GM12878 (cell line): Measurements from ENCODE around the gene PDE1C. TPM values are rescaled to one million over a fixed set of nuclear protein-coding genes. Genes with fewer than 3 reads are reported as not detected.

ENCODE experiments used
- ATAC-seq: fragments of 200-7000 bp; cut with Tn5 transposase; 3 replicates; pipeline ENCODE4 v1.9.1; 2020; ENCODE audit warnings: mild to moderate bottlenecking, moderate library complexity
- BruUV-seq: library from RNA; stranded (reverse); fragments of 400-500 nt; replicated peaks from 2 replicates; lab custom pipeline; 2021; lab: Mats Ljungman, UMichigan
- CTCF ChIA-PET: fragments of 300-600 bp; sonication (Branson Sonifier 250); formaldehyde crosslinking; extraction: SDS; loops from one replicate; lab custom pipeline; 2021; ENCODE audit warnings: inconsistent platforms; lab: Yijun Ruan, JAX
- POLR2A ChIA-PET: fragments of 350-600 bp; formaldehyde crosslinking; extraction: SDS; loops from one replicate; lab custom pipeline; 2021; ENCODE audit warnings: inconsistent platforms; lab: Charles Lee
- RAD21 ChIA-PET: fragments of 300-600 bp; sonication (Branson Sonifier 250); formaldehyde crosslinking; loops from one replicate; lab custom pipeline; 2023; ENCODE audit warnings: antibody characterized with exemption; ENCODE audit not compliant: unreplicated experiment; lab: Charles Lee
- SMC1A ChIA-PET: fragments of 300-600 bp; sonication (Branson Sonifier 250); formaldehyde crosslinking; loops from one replicate; lab custom pipeline; 2023; ENCODE audit not compliant: unreplicated experiment, uncharacterized antibody; lab: Charles Lee
- DNase-seq: peaks from one replicate; pipeline ENCODE4 v3.0.0-alpha.2; 2011; ENCODE audit warnings: low read depth, low spot score
- FAIRE-seq: peaks from 3 replicates; lab custom pipeline; 2011; peaks lifted over from hg19 to GRCh38; lab: Jason Lieb, UNC
- H2AFZ ChIP-seq: 2 replicates; pipeline ENCODE4 v1.6.0; 2011; ENCODE audit warnings: low read depth, low read length, control low read depth; ENCODE audit not compliant: control insufficient read depth
- H3K27ac ChIP-seq: 2 replicates; pipeline ENCODE4 v1.5.1; 2011; ENCODE audit warnings: control low read depth; ENCODE audit not compliant: control insufficient read depth, insufficient read depth
- H3K27me3 ChIP-seq, 2 experiments: replicated peaks in 1 of 2; 2 replicates each; pipeline versions ENCODE4 v1.6.0 to v1.6.1; 2011; ENCODE audit warnings: low read length in 1 of 2; ENCODE audit not compliant: control insufficient read depth in 2 of 2, insufficient read depth in 2 of 2
- H3K36me3 ChIP-seq, 2 experiments: 2 replicates each; pipeline ENCODE4 v1.5.1; 2011; ENCODE audit warnings: low read length in 1 of 2; ENCODE audit not compliant: control insufficient read depth in 2 of 2, insufficient read depth in 2 of 2
- H3K4me1 ChIP-seq: 2 replicates; pipeline ENCODE4 v1.6.1; 2011; ENCODE audit warnings: mild to moderate bottlenecking, low read length, moderate library complexity, mixed read lengths; ENCODE audit not compliant: control insufficient read depth, insufficient read depth
- H3K4me2 ChIP-seq: 2 replicates; pipeline ENCODE4 v1.6.0; 2011; ENCODE audit warnings: control low read depth; ENCODE audit not compliant: control insufficient read depth, insufficient read depth
- H3K4me3 ChIP-seq: fragments of 200-600 bp; sonication (generic); 2 replicates; pipeline ENCODE4 v1.5.1; 2016
- H3K79me2 ChIP-seq: 2 replicates; pipeline ENCODE4 v1.6.0; 2011; ENCODE audit warnings: low read length; ENCODE audit not compliant: control insufficient read depth, insufficient read depth
- H3K9ac ChIP-seq: 2 replicates; pipeline ENCODE4 v1.8.0; 2011; ENCODE audit warnings: low read length, control low read depth, mixed read lengths; ENCODE audit not compliant: control insufficient read depth, insufficient read depth
- H3K9me3 ChIP-seq: replicated peaks from 3 replicates; pipeline ENCODE4 v1.5.1; 2011; ENCODE audit warnings: mild to moderate bottlenecking, low read length; ENCODE audit not compliant: control insufficient read depth, insufficient read depth
- H4K20me1 ChIP-seq: 2 replicates; pipeline ENCODE4 v1.6.0; 2011; ENCODE audit not compliant: control insufficient read depth, insufficient read depth
- BRCA1 ChIP-seq: IDR thresholded peaks from 2 replicates; pipeline ENCODE4 v1.6.1; 2011; ENCODE audit warnings: low read depth, low read length, improper control_type of control experiment
- EED ChIP-seq: sonication (generic); IDR thresholded peaks from 2 replicates; pipeline ENCODE4 v1.6.1; 2016; ENCODE audit warnings: antibody characterized with exemption, low read depth
- ESRRA ChIP-seq: IDR thresholded peaks from 2 replicates; pipeline ENCODE4 v1.6.1; 2012; ENCODE audit warnings: mild to moderate bottlenecking, low read length, improper control_type of control experiment
- HCFC1 ChIP-seq: fragments of 150-350 bp; IDR thresholded peaks from 2 replicates; pipeline ENCODE4 v1.6.1; 2014; ENCODE audit warnings: low read length
- KAT2A ChIP-seq: conservative IDR thresholded peaks from 2 replicates; pipeline ENCODE4 v1.6.1; 2011; ENCODE audit warnings: low read depth, low read length; ENCODE audit not compliant: control insufficient read depth
- SRF ChIP-seq, 2 experiments: IDR thresholded peaks; 2 replicates each; pipeline ENCODE4 v1.6.1; 2011; ENCODE audit warnings: low read depth in 2 of 2, low read length in 2 of 2, mild to moderate bottlenecking in 1 of 2, moderate library complexity in 1 of 2
- STAT3 ChIP-seq: IDR thresholded peaks from 2 replicates; pipeline ENCODE4 v1.6.1; 2011; ENCODE audit warnings: low read depth, low read length, improper control_type of control experiment
- YY1 ChIP-seq: IDR thresholded peaks from 2 replicates; pipeline ENCODE4 v1.6.1; 2011; ENCODE audit warnings: low read depth, mild to moderate bottlenecking, low read length
- WGBS: methylation state at CpG from one replicate; pipeline ENCODE4 v1.1.6; 2016; ENCODE audit warnings: low lambda C conversion rate; ENCODE audit not compliant: insufficient replicate concordance, insufficient coverage; ENCODE audit errors: missing lambda C conversion rate; 5-methylcytosine and 5-hydroxymethylcytosine counted together
- in situ Hi-C: fragments of 300-500 bp; cut with MboI; formaldehyde crosslinking; loops from 9 replicates; pipeline ENCODE4 v1.14.3; 2018; ENCODE audit warnings: mixed read lengths
- intact Hi-C: fragments of 100-400 bp; cut with micrococcal nuclease; formaldehyde crosslinking; loops from one replicate; pipeline ENCODE4 v1.14.2; 2022; ENCODE audit not compliant: unreplicated experiment
- polyA plus RNA-seq, 11 experiments: library from polyadenylated mRNA; depleted of rRNA in 4 of 11; unstranded in 6 of 11; stranded (reverse) in 5 of 11; fragments of >200 nt; fragmentation: Nextera tagmentation in 4 of 11; fragmentation: Illumina TruSeq in 1 of 11; extraction: Ambion mirVana in 4 of 11; extraction: Trizol in 1 of 11; gene quantifications; 1 replicate in 1 of 11; 2 replicates in 10 of 11; pipeline versions ENCODE4 v1.2.1 to v1.2.3, GENCODE V29; 2011 to 2016; ENCODE audit warnings: inconsistent platforms in 2 of 11, missing spikeins in 2 of 11, low read depth in 1 of 11
- total RNA-seq, 4 experiments: library from RNA; depleted of rRNA in 3 of 4; stranded (reverse); fragments of >200 nt in 3 of 4; fragmentation: Illumina TruSeq in 1 of 4; extraction: Trizol in 1 of 4; gene quantifications; 2 replicates each; pipeline versions ENCODE4 v1.2.1 to v1.2.3, GENCODE V29; 2013 to 2021
- TF ChIP-seq, protein P1 (sequence below), 3 experiments: IDR thresholded peaks in 2 of 3; conservative IDR thresholded peaks in 1 of 3; 2 replicates each; pipeline ENCODE4 v1.5.1; 2011; ENCODE audit warnings: low read depth in 3 of 3, low read length in 3 of 3, mild to moderate bottlenecking in 3 of 3, control low read depth in 2 of 3, moderate library complexity in 2 of 3, inconsistent platforms in 1 of 3, mixed read lengths in 1 of 3; ENCODE audit not compliant: control insufficient read depth in 2 of 3, insufficient read depth in 1 of 3; ENCODE audit errors: extremely low read depth in 1 of 3

PDE1C gene
- total and polyA plus RNA-seq, 10 of the 15 experiments (the other 5 are each of a cell fraction or from before 2014, with no cell fraction given) = 0.29 to 2.3 (median 0.70) TPM

DNA sequence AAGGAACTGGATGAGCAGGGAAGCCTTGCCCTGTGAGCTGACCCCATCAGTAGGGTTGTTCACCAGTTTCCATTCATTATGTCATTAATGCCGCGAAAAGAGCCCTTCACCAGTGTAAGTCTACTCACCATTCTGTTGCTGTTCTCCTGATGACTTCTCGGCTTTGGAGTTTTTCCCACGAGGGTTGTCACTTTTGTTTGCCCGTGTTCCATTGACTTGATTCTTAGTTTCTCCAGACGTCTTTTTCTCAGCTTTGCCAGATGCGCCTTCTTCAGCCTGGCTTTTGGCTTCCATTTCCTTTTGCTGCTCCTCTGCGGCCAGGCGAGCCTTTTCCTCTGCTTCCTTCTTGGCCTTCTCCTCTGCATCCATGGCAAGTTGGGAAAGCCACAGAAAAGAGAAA lies 254.4 kb downstream of the PDE1C start:
- Histone ChIP-seq H3K36me3 (no peaks in the 10 kb centered on the region), H3K4me2 (no peak overlapping the region), H3K9me3 (no peaks in the 10 kb centered on the region), H3K4me1 (no peaks in the 10 kb centered on the region), H4K20me1 (no peaks in the 10 kb centered on the region), H3K4me3 (no peak overlapping the region), H2AFZ (no peak overlapping the region), H3K27me3 (no peaks in the 10 kb centered on the region), H3K9ac (no peak overlapping the region), H3K27ac (no peak overlapping the region), H3K79me2 (no peaks in the 10 kb centered on the region)
- FAIRE-seq (no peak), DNase-seq (no peak), ATAC-seq (no peak)
- intact Hi-C loops = no loop called here
- TF ChIP-seq KAT2A = no peak
- TF ChIP-seq EED = no peak
- TF ChIP-seq YY1 = no peak
- TF ChIP-seq, protein P1, sequence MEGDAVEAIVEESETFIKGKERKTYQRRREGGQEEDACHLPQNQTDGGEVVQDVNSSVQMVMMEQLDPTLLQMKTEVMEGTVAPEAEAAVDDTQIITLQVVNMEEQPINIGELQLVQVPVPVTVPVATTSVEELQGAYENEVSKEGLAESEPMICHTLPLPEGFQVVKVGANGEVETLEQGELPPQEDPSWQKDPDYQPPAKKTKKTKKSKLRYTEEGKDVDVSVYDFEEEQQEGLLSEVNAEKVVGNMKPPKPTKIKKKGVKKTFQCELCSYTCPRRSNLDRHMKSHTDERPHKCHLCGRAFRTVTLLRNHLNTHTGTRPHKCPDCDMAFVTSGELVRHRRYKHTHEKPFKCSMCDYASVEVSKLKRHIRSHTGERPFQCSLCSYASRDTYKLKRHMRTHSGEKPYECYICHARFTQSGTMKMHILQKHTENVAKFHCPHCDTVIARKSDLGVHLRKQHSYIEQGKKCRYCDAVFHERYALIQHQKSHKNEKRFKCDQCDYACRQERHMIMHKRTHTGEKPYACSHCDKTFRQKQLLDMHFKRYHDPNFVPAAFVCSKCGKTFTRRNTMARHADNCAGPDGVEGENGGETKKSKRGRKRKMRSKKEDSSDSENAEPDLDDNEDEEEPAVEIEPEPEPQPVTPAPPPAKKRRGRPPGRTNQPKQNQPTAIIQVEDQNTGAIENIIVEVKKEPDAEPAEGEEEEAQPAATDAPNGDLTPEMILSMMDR (IDR thresholded peaks at IDR 0.05 in 2 of 3, conservative IDR thresholded peaks at IDR 0.05 in 1 of 3; ENCODE audit: control insufficient read depth in 2 of 3, extremely low read depth in 1 of 3, insufficient read depth in 1 of 3, low read depth in 3 of 3, low read length in 3 of 3) = no peak
- no peak for TF ChIP-seq HCFC1
- no peak for TF ChIP-seq ESRRA
- TF ChIP-seq BRCA1 = no peak
- no peak for TF ChIP-seq STAT3
- TF ChIP-seq SRF (IDR thresholded peaks at IDR 0.05; ENCODE audit: low read depth in 2 of 2, low read length in 2 of 2) = no peak
- in situ Hi-C loops = no loop called here
- ChIA-PET SMC1A (interaction anchor here (0.6 to 3.0 kb wide), 6 partner anchors 17 to 247 kb away, joined by 3 to 10 read pairs (median 4); no protein-coding TSS in a partner anchor), RAD21 (interaction anchor here (1.2 to 1.8 kb wide), 3 partner anchors 10 to 252 kb away, joined by 3 read pairs; no protein-coding TSS in a partner anchor), CTCF (interaction anchor here (0.7 to 1.8 kb wide), 7 partner anchors 11 to 77 kb away, joined by 3 to 9 read pairs (median 4); no protein-coding TSS in a partner anchor), POLR2A (interaction anchor here (1.9 kb wide), 1 partner anchor 58 kb away, joined by 4 read pairs; no protein-coding TSS in a partner anchor)
- 61% methylated on average over 9 of the region's 9 CpGs for WGBS
- BruUV-seq = no TSS peak
